HEK293 (cell line): ENCODE data around the gene SYNJ1.

Experiments used
- GLI2 ChIP-seq: fragments of 450-650 bp; formaldehyde crosslinking; IDR thresholded peaks from 2 replicates; pipeline ENCODE4; 2017; ENCODE audit warnings: missing biosample characterization, missing genetic modification characterization, low read depth, borderline replicate concordance
- GLIS2 ChIP-seq: fragments of 450-650 bp; formaldehyde crosslinking; IDR thresholded peaks from 2 replicates; pipeline ENCODE4 v1.5.1; 2016; ENCODE audit warnings: missing biosample characterization, missing genetic modification characterization
- HOXC10 ChIP-seq: sonication (generic); formaldehyde crosslinking; IDR thresholded peaks from 2 replicates; pipeline ENCODE4 v1.8.1; 2023; ENCODE audit warnings: mild to moderate bottlenecking, missing genetic modification reagents
- HOXD13 ChIP-seq: sonication (generic); formaldehyde crosslinking; IDR thresholded peaks from 2 replicates; pipeline ENCODE4 v1.8.0; 2022; ENCODE audit warnings: missing genetic modification reagents, borderline replicate concordance
- PRDM6 ChIP-seq: fragments of 450-650 bp; formaldehyde crosslinking; IDR thresholded peaks from 2 replicates; pipeline ENCODE4 v1.5.1; 2017; ENCODE audit warnings: missing biosample characterization, missing genetic modification characterization
- RBAK ChIP-seq: fragments of 450-650 bp; formaldehyde crosslinking; IDR thresholded peaks from 2 replicates; pipeline ENCODE4 v1.5.1; 2016; ENCODE audit warnings: missing biosample characterization, missing genetic modification characterization
- WT1 ChIP-seq: fragments of 450-650 bp; formaldehyde crosslinking; IDR thresholded peaks from 2 replicates; pipeline ENCODE4 v1.5.1; 2016; ENCODE audit warnings: missing biosample characterization, missing genetic modification characterization
- ZBTB6 ChIP-seq: fragments of 450-650 bp; formaldehyde crosslinking; IDR thresholded peaks from 2 replicates; pipeline ENCODE4 v1.5.1; 2017; ENCODE audit warnings: missing biosample characterization, missing genetic modification characterization
- ZBTB7A ChIP-seq: fragments of 450-650 bp; formaldehyde crosslinking; IDR thresholded peaks from 2 replicates; pipeline ENCODE4 v1.5.1; 2016; ENCODE audit warnings: low read depth, missing biosample characterization, missing genetic modification characterization
- ZFP37 ChIP-seq: fragments of 450-650 bp; formaldehyde crosslinking; IDR thresholded peaks from 2 replicates; pipeline ENCODE4 v1.5.1; 2016; ENCODE audit warnings: missing biosample characterization, missing genetic modification characterization
- ZNF146 ChIP-seq: fragments of 450-650 bp; formaldehyde crosslinking; IDR thresholded peaks from 2 replicates; pipeline ENCODE4 v1.5.1; 2016; ENCODE audit warnings: missing biosample characterization, missing genetic modification characterization
- ZNF2 ChIP-seq: fragments of 450-650 bp; formaldehyde crosslinking; IDR thresholded peaks from 2 replicates; pipeline ENCODE4 v1.5.1; 2016; ENCODE audit warnings: missing biosample characterization, missing genetic modification characterization
- ZNF324 ChIP-seq: fragments of 450-650 bp; formaldehyde crosslinking; IDR thresholded peaks from 2 replicates; pipeline ENCODE4 v1.5.1; 2016; ENCODE audit warnings: missing biosample characterization, missing genetic modification characterization
- ZNF350 ChIP-seq: fragments of 450-650 bp; formaldehyde crosslinking; IDR thresholded peaks from 2 replicates; pipeline ENCODE4 v1.5.0; 2017; ENCODE audit warnings: missing biosample characterization, mild to moderate bottlenecking, missing genetic modification characterization
- ZNF394 ChIP-seq: fragments of 450-650 bp; formaldehyde crosslinking; IDR thresholded peaks from 2 replicates; pipeline ENCODE4 v1.5.1; 2016; ENCODE audit warnings: missing biosample characterization, missing genetic modification characterization, mild to moderate bottlenecking, moderate library complexity, borderline replicate concordance
- ZNF416 ChIP-seq: fragments of 450-650 bp; formaldehyde crosslinking; IDR thresholded peaks from 2 replicates; pipeline ENCODE4 v1.5.1; 2016; ENCODE audit warnings: missing biosample characterization, missing genetic modification characterization
- ZNF423 ChIP-seq: fragments of 450-650 bp; formaldehyde crosslinking; IDR thresholded peaks from 2 replicates; pipeline ENCODE4 v1.5.1; 2016; ENCODE audit warnings: missing biosample characterization, missing genetic modification characterization
- ZNF48 ChIP-seq: fragments of 450-650 bp; formaldehyde crosslinking; IDR thresholded peaks from 2 replicates; pipeline ENCODE4 v1.5.1; 2016; ENCODE audit warnings: missing biosample characterization, missing genetic modification characterization
- ZNF501 ChIP-seq: fragments of 450-650 bp; formaldehyde crosslinking; IDR thresholded peaks from 2 replicates; pipeline ENCODE4 v1.5.1; 2016; ENCODE audit warnings: missing biosample characterization, missing genetic modification characterization
- ZNF549 ChIP-seq: fragments of 450-650 bp; IDR thresholded peaks from 2 replicates; pipeline ENCODE4 v1.5.1; 2018; ENCODE audit warnings: missing biosample characterization, missing genetic modification characterization, mild to moderate bottlenecking, inconsistent platforms, moderate library complexity
- ZNF76 ChIP-seq: fragments of 450-650 bp; formaldehyde crosslinking; IDR thresholded peaks from 2 replicates; pipeline ENCODE4; 2016; ENCODE audit warnings: low read depth, missing biosample characterization, missing genetic modification characterization, borderline replicate concordance
- TF ChIP-seq, protein P1 (sequence below): fragments of 450-650 bp; formaldehyde crosslinking; conservative IDR thresholded peaks from 2 replicates; pipeline ENCODE4 v1.5.1; 2016; ENCODE audit warnings: low read depth, missing biosample characterization, missing genetic modification characterization
- TF ChIP-seq, protein P2 (sequence below): fragments of 450-650 bp; formaldehyde crosslinking; IDR thresholded peaks from 2 replicates; pipeline ENCODE4 v1.5.1; 2016; ENCODE audit warnings: missing biosample characterization, missing genetic modification characterization
- TF ChIP-seq, protein P3 (sequence below): fragments of 450-650 bp; formaldehyde crosslinking; IDR thresholded peaks from 2 replicates; pipeline ENCODE4 v1.5.1; 2016; ENCODE audit warnings: missing biosample characterization, missing genetic modification characterization
- TF ChIP-seq, protein P4 (sequence below): fragments of 450-650 bp; formaldehyde crosslinking; IDR thresholded peaks from 2 replicates; pipeline ENCODE4 v1.5.1; 2016; ENCODE audit warnings: missing biosample characterization, missing genetic modification characterization

SYNJ1 gene

GRCh38 chr21:32770871-32771523 lies 43.2 kb upstream of the SYNJ1 start (continued):
- TF ChIP-seq, protein P1, sequence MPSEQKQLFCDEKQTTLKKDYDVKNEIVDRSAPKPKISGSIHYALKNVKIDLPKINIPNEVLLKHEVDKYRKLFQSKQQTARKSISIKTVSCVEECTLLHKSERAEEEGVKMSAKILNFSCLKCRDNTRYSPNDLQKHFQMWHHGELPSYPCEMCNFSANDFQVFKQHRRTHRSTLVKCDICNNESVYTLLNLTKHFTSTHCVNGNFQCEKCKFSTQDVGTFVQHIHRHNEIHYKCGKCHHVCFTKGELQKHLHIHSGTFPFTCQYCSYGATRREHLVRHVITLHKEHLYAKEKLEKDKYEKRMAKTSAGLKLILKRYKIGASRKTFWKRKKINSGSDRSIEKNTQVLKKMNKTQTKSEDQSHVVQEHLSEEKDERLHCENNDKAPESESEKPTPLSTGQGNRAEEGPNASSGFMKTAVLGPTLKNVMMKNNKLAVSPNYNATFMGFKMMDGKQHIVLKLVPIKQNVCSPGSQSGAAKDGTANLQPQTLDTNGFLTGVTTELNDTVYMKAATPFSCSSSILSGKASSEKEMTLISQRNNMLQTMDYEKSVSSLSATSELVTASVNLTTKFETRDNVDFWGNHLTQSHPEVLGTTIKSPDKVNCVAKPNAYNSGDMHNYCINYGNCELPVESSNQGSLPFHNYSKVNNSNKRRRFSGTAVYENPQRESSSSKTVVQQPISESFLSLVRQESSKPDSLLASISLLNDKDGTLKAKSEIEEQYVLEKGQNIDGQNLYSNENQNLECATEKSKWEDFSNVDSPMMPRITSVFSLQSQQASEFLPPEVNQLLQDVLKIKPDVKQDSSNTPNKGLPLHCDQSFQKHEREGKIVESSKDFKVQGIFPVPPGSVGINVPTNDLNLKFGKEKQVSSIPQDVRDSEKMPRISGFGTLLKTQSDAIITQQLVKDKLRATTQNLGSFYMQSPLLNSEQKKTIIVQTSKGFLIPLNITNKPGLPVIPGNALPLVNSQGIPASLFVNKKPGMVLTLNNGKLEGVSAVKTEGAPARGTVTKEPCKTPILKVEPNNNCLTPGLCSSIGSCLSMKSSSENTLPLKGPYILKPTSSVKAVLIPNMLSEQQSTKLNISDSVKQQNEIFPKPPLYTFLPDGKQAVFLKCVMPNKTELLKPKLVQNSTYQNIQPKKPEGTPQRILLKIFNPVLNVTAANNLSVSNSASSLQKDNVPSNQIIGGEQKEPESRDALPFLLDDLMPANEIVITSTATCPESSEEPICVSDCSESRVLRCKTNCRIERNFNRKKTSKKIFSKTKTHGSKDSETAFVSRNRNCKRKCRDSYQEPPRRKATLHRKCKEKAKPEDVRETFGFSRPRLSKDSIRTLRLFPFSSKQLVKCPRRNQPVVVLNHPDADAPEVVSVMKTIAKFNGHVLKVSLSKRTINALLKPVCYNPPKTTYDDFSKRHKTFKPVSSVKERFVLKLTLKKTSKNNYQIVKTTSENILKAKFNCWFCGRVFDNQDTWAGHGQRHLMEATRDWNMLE (tag by site-specific recombination): no peak
- TF ChIP-seq ZNF501 (tag by site-specific recombination) (no peak), WT1 (no peak), HOXC10 (no peak), ZNF76 (tag by site-specific recombination) (0 out of 2 replicates have a peak, but pooled peaks have one; percentile 18), ZNF416 (tag by site-specific recombination) (no peak), GLI2 (tag by site-specific recombination) (no peak), ZNF2 (tag by site-specific recombination) (no peak), ZNF324 (tag by site-specific recombination) (no peak), ZBTB6 (tag by site-specific recombination) (no peak), ZNF549 (tag by site-specific recombination) (no peak), RBAK (tag by site-specific recombination) (no peak), ZNF146 (tag by site-specific recombination) (no peak), GLIS2 (no peak), ZFP37 (0 out of 2 replicates have a peak, but pooled peaks have one; percentile 20), ZNF394 (tag by site-specific recombination) (no peak), ZNF423 (tag by site-specific recombination) (no peak), ZBTB7A (tag by site-specific recombination) (no peak), PRDM6 (tag by site-specific recombination) (no peak), ZNF350 (tag by site-specific recombination) (no peak), HOXD13 (CRISPR knock-in tag) (no peak), ZNF48 (tag by site-specific recombination) (no peak)
- TF ChIP-seq, protein P2, sequence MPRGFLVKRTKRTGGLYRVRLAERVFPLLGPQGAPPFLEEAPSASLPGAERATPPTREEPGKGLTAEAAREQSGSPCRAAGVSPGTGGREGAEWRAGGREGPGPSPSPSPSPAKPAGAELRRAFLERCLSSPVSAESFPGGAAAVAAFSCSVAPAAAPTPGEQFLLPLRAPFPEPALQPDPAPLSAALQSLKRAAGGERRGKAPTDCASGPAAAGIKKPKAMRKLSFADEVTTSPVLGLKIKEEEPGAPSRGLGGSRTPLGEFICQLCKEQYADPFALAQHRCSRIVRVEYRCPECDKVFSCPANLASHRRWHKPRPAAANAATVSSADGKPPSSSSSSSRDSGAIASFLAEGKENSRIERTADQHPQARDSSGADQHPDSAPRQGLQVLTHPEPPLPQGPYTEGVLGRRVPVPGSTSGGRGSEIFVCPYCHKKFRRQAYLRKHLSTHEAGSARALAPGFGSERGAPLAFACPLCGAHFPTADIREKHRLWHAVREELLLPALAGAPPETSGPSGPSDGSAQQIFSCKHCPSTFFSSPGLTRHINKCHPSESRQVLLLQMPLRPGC: no peak
- TF ChIP-seq, protein P3, sequence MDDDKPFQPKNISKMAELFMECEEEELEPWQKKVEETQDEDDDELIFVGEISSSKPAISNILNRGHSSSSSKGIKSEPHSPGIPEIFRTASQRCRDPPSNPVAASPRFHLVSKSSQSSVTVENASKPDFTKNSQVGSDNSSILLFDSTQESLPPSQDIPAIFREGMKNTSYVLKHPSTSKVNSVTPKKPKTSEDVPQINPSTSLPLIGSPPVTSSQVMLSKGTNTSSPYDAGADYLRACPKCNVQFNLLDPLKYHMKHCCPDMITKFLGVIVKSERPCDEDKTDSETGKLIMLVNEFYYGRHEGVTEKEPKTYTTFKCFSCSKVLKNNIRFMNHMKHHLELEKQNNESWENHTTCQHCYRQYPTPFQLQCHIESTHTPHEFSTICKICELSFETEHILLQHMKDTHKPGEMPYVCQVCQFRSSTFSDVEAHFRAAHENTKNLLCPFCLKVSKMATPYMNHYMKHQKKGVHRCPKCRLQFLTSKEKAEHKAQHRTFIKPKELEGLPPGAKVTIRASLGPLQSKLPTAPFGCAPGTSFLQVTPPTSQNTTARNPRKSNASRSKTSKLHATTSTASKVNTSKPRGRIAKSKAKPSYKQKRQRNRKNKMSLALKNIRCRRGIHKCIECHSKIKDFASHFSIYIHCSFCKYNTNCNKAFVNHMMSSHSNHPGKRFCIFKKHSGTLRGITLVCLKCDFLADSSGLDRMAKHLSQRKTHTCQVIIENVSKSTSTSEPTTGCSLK: no peak
- TF ChIP-seq, protein P4, sequence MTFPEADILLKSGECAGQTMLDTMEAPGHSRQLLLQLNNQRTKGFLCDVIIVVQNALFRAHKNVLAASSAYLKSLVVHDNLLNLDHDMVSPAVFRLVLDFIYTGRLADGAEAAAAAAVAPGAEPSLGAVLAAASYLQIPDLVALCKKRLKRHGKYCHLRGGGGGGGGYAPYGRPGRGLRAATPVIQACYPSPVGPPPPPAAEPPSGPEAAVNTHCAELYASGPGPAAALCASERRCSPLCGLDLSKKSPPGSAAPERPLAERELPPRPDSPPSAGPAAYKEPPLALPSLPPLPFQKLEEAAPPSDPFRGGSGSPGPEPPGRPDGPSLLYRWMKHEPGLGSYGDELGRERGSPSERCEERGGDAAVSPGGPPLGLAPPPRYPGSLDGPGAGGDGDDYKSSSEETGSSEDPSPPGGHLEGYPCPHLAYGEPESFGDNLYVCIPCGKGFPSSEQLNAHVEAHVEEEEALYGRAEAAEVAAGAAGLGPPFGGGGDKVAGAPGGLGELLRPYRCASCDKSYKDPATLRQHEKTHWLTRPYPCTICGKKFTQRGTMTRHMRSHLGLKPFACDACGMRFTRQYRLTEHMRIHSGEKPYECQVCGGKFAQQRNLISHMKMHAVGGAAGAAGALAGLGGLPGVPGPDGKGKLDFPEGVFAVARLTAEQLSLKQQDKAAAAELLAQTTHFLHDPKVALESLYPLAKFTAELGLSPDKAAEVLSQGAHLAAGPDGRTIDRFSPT (tag by site-specific recombination): no peak
